Lung microvascular endothelial cell (primary cell): ENCODE results near the gene IRF3. TPM values are rescaled to one million over a fixed set of nuclear protein-coding genes. Genes with fewer than 3 reads are reported as not detected.
A peak's percentile ranks its signal among the peaks of the same experiment; 100 is the strongest.

Experiments used
- DNase-seq, 2 donors: peaks; one replicate each; pipeline versions ENCODE4 v3.0.0 to v3.0.0-alpha.2; 2010; ENCODE audit warnings: low read depth in 2 of 2
- total RNA-seq: library from RNA; depleted of rRNA; stranded (reverse); fragments of >200 nt; gene quantifications from 2 replicates; pipeline ENCODE4 v1.2.1, GENCODE V29; 2014

The IRF3 gene
- total RNA-seq, 1 donor from 2014 or later: 43.1 TPM

GRCh38 chr19:49669516-49669915 is 3.9 kb upstream of the IRF3 start:
- no peak for DNase-seq

- DNase-seq: no peak
Observed at GRCh38 chr19:49667473-49667872, 1.8 kb upstream of the IRF3 start.

- DNase-seq: no peak
Observed at GRCh38 chr19:49666120-49666444, 425 bp upstream of the IRF3 start.

- no peak for DNase-seq
Observed at GRCh38 chr19:49665036-49665350, 664 bp downstream of the IRF3 start.

GRCh38 chr19:49664171-49665035 is 1.3 kb downstream of the IRF3 start:
- peak; percentile 84 to 88 for DNase-seq

- no peak for DNase-seq
Observed at GRCh38 chr19:49663224-49663623, 2.4 kb downstream of the IRF3 start.

DNA sequence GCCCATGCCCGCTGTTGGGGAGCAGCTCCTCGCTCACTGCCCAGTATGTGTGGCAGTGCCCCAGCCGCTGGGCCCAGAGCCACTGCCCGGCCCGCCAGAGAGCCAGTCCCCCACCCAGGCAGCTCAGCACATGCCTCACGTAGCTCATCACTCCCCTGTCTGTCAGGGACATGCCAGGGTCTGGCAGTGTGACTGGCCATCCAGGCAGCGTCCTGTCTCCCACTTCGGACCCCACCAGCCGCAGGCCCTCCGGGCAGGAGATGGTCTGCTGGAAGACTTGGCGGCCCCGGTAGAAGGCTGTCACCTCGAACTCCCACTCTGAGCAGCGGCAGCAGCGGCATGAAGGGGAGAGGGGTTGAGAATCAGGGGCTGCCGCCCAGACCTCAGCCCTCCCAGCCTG is 3.6 kb downstream of the IRF3 start:
- DNase-seq: no peak

DNA sequence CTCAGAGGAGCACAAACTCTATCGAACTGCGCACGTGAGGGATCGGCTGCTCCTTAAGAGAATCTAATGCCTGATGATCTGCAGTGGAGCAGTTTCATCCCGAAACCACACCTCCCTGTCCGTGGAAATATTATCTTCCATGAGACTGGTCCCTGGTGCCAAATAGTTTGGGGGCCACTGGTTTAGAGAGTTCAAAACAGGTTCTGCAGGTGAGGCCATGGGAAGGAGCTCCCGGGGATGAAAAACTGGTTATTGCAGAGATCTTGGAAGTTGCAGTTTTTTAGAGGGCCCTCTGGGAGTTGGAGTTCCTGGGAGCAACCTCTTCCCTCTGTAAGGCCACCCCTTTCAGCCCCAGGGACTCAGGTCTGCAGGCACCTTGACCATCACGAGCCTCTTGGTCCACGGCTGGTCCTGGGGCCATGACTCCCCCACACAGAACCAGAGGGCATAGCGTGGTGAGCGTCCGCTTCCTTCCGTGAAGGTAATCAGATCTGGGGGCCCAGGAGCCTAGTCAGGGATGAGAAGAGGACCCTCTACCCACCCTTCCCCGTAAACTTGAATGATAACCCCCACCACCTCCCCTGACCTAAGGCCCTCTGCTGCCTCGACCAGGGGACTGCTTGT is 5.2 kb downstream of the IRF3 start:
- DNase-seq: no peak

GRCh38 chr19:49658566-49659442 is 6.9 kb downstream of the IRF3 start:
- no peak for DNase-seq

DNA sequence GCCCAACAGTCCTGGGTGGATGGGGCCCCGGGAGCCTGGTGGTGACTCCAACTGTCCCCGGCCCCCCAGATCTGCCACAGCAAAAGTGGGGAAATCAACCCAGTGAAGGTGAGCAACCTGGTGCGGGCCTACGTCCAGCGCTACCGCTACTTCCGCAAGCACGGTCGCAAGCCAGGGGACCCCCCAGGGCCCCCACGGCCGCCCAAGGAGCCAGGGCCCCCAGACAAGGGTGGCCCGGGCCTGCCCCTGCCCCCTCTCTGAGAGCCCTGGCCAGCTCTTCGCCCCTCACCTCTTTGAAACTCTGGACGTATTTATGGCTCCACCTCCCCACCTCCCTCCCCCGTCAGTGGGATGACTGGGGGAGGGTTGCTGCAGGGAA is 7.5 kb downstream of the IRF3 start:
- DNase-seq: no peak

GRCh38 chr19:49657493-49658138 is 8.0 kb downstream of the IRF3 start:
- no peak for DNase-seq

DNA sequence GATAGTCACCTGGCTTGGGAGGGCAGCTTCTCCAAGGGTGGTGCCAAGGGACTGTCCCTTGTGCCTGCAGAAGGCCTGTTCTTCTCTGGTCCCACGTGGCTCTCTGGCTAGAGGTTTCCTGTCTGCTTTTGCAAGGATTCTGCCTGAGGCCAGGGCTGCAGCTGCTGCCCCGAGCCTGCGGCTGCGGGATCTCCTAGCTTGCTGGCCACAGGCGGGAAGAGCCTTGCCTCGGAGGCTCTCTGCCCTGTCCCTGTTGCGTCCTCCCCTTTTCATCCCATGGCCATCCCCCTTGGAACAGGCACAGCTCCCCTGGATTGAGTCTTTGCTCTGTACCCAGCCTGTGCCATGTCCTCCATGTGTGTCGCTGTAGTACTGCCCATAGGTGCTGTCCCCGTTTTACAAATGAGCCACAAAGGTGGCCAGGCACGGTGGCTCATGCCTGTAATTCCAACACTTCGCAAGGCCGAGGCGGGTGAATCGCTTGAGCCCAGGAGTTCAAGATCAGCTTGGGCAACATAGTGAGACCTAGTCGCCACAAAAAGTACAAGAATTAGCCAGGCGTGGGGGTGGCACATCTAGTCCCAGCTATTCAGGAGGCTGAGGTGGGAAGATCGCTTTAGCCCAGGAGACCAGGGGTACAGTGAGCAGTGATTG is 9.1 kb downstream of the IRF3 start:
- no peak for DNase-seq

DNA sequence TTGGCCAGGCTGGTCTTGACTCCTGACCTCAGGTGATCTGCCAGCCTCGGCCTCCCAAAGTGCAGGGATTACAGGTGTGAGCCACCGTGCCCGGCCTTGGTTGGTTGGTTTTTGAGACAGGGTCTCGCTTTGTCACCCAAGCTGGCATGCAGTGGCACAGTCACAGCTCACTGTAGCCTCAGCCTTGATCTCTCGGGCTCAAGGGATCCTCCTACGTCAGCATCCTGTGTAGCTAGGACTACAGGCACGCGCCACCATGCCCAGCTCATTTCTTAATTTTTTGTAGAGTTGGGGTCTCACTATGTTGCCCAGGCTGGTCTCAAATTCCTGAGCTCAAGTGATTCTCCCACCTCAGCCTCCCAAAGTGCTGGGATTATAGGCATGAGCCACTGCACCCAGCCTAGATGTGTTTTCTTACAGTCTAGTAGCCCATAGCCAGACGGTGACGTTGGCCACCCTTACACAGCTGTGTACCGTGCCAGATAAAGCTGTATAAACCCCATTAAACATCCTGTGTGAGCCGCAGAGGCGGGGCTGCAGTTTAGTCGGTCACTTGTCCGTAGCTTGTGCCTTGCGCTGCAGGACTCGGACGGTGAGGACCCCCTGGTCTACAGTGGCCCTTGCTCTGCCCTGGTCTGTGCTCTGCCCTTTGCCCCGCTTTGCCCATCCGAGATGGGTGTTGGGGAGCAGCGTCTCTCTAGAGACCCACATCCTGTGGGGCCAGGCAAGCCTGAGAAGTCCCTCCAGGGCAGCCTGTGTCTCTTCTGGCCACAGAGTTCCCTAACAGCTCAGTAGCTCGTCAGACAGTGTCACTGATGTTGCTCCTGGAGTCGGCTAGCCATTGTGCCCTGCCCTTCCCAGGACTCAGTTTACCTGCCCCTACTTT is 9.8 kb downstream of the IRF3 start:
- DNase-seq: no peak

DNA sequence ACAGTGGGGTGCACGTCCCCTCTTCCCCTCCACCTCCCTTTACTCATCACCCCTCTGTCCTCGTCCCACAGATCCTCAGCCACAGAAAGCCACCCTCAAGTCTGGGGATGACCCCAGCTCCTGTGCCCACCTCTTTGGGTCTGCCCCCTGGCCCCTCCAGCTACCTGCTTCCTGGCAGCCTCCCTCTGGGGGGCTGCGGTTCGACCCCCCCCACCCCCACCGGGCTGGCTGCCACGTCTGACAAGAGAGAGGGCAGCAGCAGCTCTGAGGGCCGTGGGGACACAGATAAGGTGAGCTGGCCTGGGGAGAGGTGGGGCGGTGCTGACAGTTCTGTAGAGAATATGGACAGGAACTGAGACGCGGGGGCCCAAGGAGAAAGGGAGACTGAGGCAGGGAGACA is 11.1 kb downstream of the IRF3 start:
- DNase-seq: no peak

DNA sequence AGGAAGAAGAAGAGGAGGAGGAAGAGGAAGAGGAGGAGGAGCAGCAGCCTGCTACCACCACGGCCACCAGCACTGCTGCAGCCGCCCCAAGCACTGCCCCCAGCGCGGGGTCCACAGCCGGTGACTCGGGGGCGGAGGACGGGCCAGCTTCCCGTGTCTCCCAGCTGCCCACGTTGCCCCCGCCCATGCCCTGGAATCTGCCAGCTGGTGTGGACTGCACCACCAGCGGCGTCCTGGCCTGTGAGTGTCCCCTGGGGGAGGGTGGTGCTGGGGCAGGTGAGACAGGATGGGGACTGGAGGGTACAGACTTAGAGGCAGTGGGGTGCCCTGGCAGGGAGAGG is 12.2 kb downstream of the IRF3 start:
- DNase-seq: no peak

- no peak for DNase-seq
Observed at GRCh38 chr19:49652551-49653465, 12.8 kb downstream of the IRF3 start.

GRCh38 chr19:49651820-49652550 is 13.7 kb downstream of the IRF3 start:
- no peak for DNase-seq

DNA sequence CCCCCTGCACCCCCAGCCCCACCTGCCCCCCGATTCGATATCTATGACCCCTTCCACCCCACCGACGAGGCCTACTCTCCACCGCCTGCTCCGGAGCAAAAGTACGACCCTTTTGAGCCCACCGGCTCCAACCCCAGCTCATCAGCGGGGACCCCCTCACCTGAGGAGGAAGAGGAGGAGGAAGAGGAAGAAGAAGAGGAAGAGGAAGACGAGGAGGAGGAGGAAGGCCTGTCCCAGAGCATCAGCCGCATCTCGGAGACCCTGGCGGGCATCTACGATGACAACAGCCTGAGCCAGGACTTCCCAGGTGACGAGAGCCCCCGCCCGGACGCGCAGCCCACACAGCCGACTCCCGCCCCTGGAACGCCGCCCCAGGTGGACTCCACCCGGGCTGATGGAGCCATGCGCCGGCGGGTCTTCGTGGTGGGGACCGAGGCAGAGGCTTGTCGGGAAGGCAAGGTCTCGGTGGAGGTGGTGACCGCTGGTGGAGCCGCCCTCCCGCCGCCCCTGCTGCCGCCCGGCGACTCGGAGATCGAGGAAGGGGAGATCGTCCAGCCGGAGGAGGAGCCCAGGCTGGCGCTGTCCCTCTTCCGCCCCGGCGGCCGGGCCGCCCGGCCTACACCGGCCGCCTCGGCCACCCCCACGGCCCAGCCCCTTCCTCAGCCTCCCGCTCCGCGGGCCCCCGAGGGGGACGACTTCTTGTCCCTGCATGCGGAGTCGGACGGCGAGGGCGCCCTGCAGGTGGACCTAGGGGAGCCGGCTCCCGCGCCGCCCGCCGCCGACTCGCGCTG is 14.4 kb downstream of the IRF3 start:
- no peak for DNase-seq
